GM21515 (cell line): ENCODE results near the gene DELE1.
A peak's percentile ranks its signal among the peaks of the same experiment; 100 is the strongest.

Experiments
- ATAC-seq: cut with Tn5 transposase; IDR thresholded peaks from one replicate; pipeline ENCODE4 v1.9.1; 2021; ENCODE audit not compliant: unreplicated experiment

Gene DELE1

DNA sequence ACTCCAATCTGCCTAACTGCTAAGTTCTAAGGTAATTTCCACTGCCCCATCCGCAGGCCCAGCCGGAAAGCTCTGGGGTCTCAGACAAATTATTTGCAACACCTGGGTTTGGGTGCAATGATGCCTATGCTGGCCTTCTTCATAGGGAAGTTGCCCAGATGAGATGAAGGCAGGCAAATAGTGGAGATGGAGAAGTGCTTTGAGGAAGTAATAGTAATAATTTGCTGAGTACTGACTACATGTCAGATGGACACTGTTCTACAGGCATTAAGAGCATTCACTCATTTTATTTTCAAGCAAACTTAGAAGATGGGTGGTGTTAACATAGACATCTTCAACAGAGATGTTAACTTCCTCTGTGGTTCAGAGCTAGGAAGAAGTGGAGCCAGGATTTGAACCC is 30.5 kb downstream of the DELE1 start:
- no peak for ATAC-seq

DNA sequence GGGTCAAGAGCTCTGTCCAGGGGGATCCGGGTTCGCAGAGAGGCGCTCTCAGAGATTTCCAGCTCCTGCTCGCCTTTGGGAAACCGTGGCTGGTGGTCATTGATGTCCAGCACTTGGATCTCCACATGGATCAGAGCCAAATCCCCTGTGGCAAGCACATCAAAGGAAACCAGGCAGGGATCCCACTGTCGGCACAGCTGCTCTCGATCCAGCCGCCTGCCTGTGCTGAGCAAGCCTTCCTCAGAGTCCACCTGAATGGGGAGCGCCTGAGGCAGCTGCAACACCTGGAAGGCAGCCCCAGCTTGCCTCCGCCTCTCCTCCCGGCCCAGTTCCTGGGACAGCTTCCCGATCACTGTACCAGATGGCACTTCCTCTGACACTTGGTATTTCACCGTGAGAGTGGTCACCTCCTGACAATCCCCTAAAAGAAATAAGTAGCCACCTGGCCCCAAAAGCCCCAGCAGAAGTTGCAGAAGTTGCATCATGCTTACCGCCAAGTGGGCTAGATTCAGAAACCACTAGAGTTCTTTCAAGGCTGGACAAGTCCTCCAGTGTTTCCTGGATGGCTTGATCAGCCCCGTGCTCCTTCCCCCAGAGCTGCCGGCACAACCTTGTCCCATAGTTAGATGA is 33.8 kb downstream of the DELE1 start:
- ATAC-seq = no peak

DNA sequence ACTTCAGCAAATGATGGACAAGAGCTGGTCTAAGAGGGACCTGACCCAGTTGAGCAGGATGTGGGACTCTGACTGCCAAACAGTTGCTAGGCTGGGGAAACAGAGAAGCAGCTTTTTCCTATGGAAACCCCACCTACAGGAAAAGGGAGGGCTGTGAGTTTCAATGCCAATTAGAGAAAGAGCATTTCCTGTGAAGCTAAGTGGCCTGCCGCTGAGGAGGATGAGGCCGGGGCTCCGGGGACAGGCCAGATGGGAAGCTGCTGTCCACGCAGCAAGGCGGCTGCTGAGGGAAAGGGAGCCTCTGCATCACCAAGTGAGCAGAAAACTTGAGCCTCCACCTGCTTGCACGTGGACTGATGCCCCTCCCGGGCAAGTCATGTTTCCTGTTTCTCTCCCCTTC is 34.4 kb downstream of the DELE1 start, which contains the start of gene PCDH12:
TSS of gene PCDH12 (minus strand) at position 90 of the 400 bp plus-strand sequence. CDS start 351 bp downstream, outside the sequence.
- no peak for ATAC-seq

GRCh38 chr5:141958546-141959172 is 35.0 kb downstream of the DELE1 start:
- ATAC-seq = no peak

DNA sequence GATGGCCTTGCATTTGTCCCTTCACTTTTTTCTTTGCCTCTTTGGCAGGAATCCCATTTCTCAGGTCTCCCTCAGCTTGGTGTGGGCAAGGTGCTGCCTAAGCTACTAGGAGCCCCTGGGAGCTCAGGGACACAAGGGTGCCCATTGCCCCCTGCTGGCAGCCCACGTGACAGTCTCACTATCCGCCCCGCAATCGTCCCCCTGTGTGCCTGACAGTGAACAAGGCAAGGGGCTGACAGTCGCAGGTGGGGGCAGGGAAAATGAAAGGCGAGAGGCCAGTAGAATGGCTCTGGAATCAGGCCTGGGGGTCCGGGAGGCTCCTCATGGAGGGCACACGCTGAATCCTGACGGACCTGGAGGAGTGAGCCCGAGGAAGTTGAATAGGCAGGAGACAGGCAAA is 36.3 kb downstream of the DELE1 start:
- ATAC-seq = no peak

- peak; percentile 94 for ATAC-seq
These were observed 37.0 kb downstream of the DELE1 start for GRCh38 chr5:141960449-141961323.

GRCh38 chr5:141961466-141961865 is 37.8 kb downstream of the DELE1 start:
- ATAC-seq = no peak

- ATAC-seq = no peak
These were observed 40.0 kb downstream of the DELE1 start for GRCh38 chr5:141963701-141964100.

GRCh38 chr5:141965071-141965470 is 41.4 kb downstream of the DELE1 start:
- no peak for ATAC-seq

DNA sequence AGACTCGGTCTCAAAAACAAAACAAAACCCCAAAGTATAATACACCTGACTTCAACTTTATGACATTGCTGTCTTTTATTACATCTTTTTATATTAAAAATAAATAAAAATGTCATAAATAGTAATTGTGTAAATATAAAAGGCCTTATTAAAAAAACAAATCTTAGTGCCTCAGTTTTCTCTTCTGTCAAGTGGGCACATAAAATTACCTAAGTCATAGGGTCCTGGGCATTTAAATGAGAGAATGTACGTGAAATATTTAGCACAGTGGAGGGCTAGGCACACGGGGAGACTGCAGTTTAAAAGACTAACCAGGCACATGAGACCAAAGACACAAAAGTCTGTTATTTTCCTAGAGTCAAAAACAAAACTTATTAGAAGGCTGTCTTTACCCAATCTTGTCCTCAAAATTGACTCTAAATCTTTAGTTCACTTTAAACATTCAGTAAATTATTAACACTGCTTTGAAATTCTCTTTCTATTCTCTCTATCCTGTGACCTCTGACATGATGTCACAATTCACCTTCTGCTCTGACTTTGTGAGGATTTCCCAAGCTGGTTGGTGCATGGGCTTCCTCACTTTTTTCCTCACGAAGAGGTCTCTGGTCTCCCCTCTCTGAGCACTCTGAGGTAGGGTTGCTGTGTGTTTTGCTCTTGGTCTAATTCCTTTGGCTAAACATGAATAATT is 42.7 kb downstream of the DELE1 start:
- ATAC-seq = no peak

- no peak for ATAC-seq
These were observed 43.3 kb downstream of the DELE1 start for GRCh38 chr5:141966963-141967333.

GRCh38 chr5:141968914-141969608 is 45.4 kb downstream of the DELE1 start, which contains the start of gene RNF14:
RNF14 (plus strand) TSS chr5:141969105; CDS start chr5:141973589, 4,484 bp downstream.
- peak; percentile 92 for ATAC-seq

GRCh38 chr5:141969783-141970771 is 46.4 kb downstream of the DELE1 start:
- ATAC-seq = peak; percentile 52

DNA sequence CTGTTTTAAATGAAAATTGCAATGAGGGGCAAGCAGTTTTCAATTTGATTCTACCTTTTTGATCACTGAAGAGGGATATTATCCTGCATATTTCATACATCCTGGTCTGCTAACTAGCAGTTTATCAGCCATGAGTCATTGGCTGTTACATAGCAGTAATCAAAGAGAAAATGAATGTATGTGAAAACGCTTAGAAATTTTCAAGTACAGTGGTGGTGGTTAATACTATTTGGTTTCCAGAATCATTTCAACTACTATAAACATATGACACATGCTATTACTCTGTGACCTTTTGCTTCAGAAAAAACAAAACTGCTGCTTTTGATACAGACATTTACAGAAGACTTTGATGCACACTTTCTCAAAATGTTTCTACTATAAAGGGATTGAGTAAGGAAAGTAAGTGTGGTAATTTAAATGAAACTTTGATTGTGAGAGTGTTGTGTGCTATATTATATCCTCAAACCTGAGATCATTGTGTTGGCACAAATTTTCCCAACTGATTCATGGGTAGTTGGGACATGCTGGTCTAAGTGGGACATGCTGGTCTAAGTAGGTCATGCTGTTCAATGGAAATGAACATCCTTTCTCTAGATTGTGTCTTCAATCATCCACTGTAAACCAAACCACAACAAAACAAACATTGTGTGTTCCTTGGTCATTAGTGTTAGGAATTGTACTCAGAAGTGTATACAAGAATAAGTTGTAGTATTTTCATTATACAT is 50.4 kb downstream of the DELE1 start:
- no peak for ATAC-seq

DNA sequence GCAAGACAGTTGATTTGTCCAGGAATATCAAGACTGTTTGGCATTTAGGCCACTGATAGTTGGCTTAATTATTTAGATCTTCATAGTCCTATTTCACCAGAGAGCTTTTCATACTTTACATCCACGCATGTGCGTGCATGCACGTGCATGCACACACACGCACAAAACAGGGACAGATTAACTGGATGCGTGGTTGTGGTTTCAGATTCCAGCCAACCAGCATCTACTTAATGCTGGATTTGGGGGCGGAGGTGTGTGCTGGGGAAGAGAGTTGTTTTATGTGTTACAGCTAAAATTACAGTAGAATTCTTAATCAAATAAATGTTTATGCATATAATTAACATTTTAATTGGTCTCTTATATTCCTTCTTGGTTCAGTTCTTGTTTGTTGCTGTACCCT is 52.5 kb downstream of the DELE1 start:
- ATAC-seq = no peak

DNA sequence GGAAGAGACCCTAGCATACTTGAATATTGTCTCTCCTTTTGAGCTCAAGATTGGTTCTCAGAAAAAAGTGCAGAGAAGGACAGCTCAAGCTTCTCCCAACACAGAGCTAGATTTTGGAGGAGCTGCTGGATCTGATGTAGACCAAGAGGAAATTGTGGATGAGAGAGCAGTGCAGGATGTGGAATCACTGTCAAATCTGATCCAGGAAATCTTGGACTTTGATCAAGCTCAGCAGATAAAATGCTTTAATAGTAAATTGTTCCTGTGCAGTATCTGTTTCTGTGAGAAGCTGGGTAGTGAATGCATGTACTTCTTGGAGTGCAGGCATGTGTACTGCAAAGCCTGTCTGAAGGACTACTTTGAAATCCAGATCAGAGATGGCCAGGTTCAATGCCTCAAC is 54.7 kb downstream of the DELE1 start:
- ATAC-seq = no peak

DNA sequence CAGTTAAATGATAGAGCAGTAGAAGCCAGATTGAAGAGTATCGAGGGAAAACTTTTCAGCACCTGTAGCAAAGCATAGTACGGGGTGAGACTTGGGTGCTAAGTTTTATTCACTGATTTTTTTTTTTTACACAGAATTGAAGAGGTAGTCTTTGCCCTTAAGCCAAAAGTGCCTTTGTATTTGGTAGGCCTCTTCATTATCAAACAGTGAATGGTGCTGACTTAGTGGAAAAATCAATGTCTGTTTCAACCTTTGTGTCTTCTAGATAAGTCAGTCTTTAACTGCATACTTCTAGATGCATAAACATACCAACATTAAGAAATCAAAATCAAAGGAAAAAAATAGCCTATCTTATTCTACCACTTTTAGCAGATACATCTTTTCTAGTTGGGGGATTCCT is 59.0 kb downstream of the DELE1 start:
- ATAC-seq = no peak

GRCh38 chr5:141986072-141986471 is 62.4 kb downstream of the DELE1 start:
- no peak for ATAC-seq

GRCh38 chr5:141989720-141990119 is 66.0 kb downstream of the DELE1 start:
- ATAC-seq = no peak
